PFSK-1 (cell line): ENCODE data around the gene MT1F.

Source experiments
- POLR2AphosphoS5 ChIP-seq: IDR thresholded peaks from 2 replicates; pipeline ENCODE4 v1.6.1; 2012; ENCODE audit warnings: low read depth, mild to moderate bottlenecking, control low read depth, low read length, moderate library complexity
- REST ChIP-seq, 2 experiments: IDR thresholded peaks; 2 replicates each; pipeline versions ENCODE4 v1.6.1 to v1.8.0; 2011 to 2012; ENCODE audit warnings: low read depth in 2 of 2, low read length in 2 of 2, control low read depth in 1 of 2, inconsistent platforms in 1 of 2, mild to moderate bottlenecking in 1 of 2, moderate library complexity in 1 of 2; ENCODE audit not compliant: insufficient read depth in 1 of 2
- TAF1 ChIP-seq: IDR thresholded peaks from 2 replicates; pipeline ENCODE4 v1.6.1; 2012; ENCODE audit warnings: low read length, control low read depth, borderline replicate concordance; ENCODE audit not compliant: insufficient read depth

- TF ChIP-seq TAF1 (no peak), REST (IDR thresholded peaks at IDR 0.05; ENCODE audit: insufficient read depth in 1 of 2, low read depth in 2 of 2, low read length in 2 of 2) (no peak), POLR2AphosphoS5 (no peak)
These were observed 12.4 kb upstream of the MT1F start for GRCh38 chr16:56645311-56645710.
